Peyer's patch (tissue), 4 donors: ENCODE data around the gene CRYGD. TPM values are rescaled to one million over a fixed set of nuclear protein-coding genes. Genes with fewer than 3 reads are reported as not detected.
"Not testable (repeated sequence)": the region's sequence is repeated elsewhere in the genome, so short reads cannot be mapped to it uniquely, and the experiment has no call there.

ENCODE experiments used
- DNase-seq, 3 donors: peaks; one replicate each; pipeline ENCODE4 v3.0.0-alpha.2; 2017 to 2019
- H3K27ac ChIP-seq, 4 donors: fragments of 200-600 bp; sonication (generic); one replicate each; pipeline ENCODE4 v1.5.1; 2016 to 2019
- H3K27me3 ChIP-seq, 2 donors: fragments of 200-600 bp; sonication (generic); one replicate each; pipeline ENCODE4 v1.5.1; 2019
- H3K36me3 ChIP-seq, 3 donors: fragments of 200-600 bp; sonication (generic); one replicate each; pipeline ENCODE4 v1.5.1; 2016 to 2019
- H3K4me1 ChIP-seq, 4 donors: fragments of 200-600 bp; sonication (generic); one replicate each; pipeline ENCODE4 v1.5.1; 2016 to 2019
- H3K4me3 ChIP-seq, 4 donors: fragments of 200-600 bp; sonication (generic); 1 replicate in 3 of 4; 2 replicates in 1 of 4; pipeline ENCODE4 v1.5.1; 2016 to 2019; ENCODE audit warnings: mild to moderate bottlenecking in 1 of 4
- H3K9me3 ChIP-seq, 4 donors: fragments of 200-600 bp; sonication (generic); one replicate each; pipeline ENCODE4 v1.5.1; 2016 to 2019; ENCODE audit warnings: mild to moderate bottlenecking in 1 of 4
- POLR2A ChIP-seq, 2 donors: fragments of 450-650 bp; IDR thresholded peaks; one replicate each; pipeline ENCODE4 v1.5.1; 2017; ENCODE audit warnings: antibody characterized with exemption in 2 of 2, mild to moderate bottlenecking in 2 of 2, moderate library complexity in 2 of 2
- total RNA-seq, 4 donors: library from RNA; depleted of rRNA; stranded (reverse); fragments of >200 nt; gene quantifications; one replicate each; pipeline ENCODE4 v1.1.0, GENCODE V29; 2016
- TF ChIP-seq, protein P1 (sequence below), 6 experiments: fragments of 450-650 bp in 4 of 6; fragments of 200-600 bp in 2 of 6; sonication (generic) in 1 of 6; IDR thresholded peaks; one replicate each; pipeline ENCODE4 v1.5.1; 2017 to 2019; ENCODE audit warnings: antibody characterized with exemption in 6 of 6, mild to moderate bottlenecking in 3 of 6, moderate library complexity in 1 of 6

Gene CRYGD
- total RNA-seq, 4 donors from 2014 or later = not detected

DNA sequence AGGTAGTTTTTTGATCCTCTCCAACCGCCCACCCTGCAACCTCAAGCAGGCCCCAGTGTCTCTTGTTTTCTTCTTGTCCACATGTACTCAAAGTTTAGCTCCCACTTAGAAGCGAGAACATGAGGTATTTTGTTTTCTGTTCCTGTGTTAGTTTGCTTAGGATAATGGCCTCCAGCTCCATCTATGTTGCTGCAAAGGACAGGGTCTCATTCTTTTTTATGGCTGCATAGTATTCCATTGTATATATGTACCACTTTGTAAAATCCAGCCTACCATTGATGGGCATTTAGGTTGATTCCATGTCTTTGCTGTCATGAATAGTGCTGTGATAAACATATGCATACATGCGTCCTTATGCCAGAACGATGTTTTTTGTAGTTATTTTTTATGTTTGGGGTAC lies 2.8 kb upstream of the CRYGD start:
- no peak overlapping the region for H3K4me3 ChIP-seq
- no peaks in the 10 kb centered on the region for H3K9me3 ChIP-seq
- no peaks in the 10 kb centered on the region for H3K36me3 ChIP-seq
- no peak for DNase-seq
- no peaks in the 10 kb centered on the region for H3K27me3 ChIP-seq
- no peak overlapping the region for H3K27ac ChIP-seq
- TF ChIP-seq, protein P1, sequence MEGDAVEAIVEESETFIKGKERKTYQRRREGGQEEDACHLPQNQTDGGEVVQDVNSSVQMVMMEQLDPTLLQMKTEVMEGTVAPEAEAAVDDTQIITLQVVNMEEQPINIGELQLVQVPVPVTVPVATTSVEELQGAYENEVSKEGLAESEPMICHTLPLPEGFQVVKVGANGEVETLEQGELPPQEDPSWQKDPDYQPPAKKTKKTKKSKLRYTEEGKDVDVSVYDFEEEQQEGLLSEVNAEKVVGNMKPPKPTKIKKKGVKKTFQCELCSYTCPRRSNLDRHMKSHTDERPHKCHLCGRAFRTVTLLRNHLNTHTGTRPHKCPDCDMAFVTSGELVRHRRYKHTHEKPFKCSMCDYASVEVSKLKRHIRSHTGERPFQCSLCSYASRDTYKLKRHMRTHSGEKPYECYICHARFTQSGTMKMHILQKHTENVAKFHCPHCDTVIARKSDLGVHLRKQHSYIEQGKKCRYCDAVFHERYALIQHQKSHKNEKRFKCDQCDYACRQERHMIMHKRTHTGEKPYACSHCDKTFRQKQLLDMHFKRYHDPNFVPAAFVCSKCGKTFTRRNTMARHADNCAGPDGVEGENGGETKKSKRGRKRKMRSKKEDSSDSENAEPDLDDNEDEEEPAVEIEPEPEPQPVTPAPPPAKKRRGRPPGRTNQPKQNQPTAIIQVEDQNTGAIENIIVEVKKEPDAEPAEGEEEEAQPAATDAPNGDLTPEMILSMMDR (IDR thresholded peaks at IDR 0.05) = no peak
- TF ChIP-seq POLR2A (IDR thresholded peaks at IDR 0.05) = no peak
- peaks cover 0 to 31% (median 0%) of the 10 kb centered on the region in 4 donors for H3K4me1 ChIP-seq

GRCh38 chr2:208125251-208125650 lies 927 bp upstream of the CRYGD start:
- no peak overlapping the region for H3K4me3 ChIP-seq
- TF ChIP-seq, protein P1 (IDR thresholded peaks at IDR 0.05) = no peak
- TF ChIP-seq POLR2A (IDR thresholded peaks at IDR 0.05) = no peak
- no peaks in the 10 kb centered on the region for H3K9me3 ChIP-seq
- no peak overlapping the region for H3K27ac ChIP-seq
- DNase-seq = no peak
- peaks cover 0 to 19% (median 0%) of the 10 kb centered on the region in 4 donors for H3K4me1 ChIP-seq
- H3K36me3 ChIP-seq = no peaks in the 10 kb centered on the region
- no peaks in the 10 kb centered on the region for H3K27me3 ChIP-seq

DNA sequence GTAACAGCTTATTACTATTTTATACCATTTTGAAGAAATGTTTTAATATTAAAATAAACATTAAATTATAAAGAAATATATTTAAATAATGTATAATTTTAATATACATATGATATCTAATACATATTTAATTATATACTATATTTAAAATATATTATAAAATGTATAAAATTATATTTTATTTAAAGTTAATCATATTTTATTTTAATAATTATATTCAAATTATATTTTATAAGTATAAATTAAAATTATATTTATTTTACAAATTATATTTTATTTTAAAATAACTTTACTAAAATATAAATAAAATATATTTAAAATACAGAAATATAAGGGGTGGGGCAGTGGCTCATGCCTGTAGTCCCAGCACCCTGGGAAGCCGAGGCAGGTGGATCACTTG lies 2.1 kb downstream of the CRYGD start:
- no peak for TF ChIP-seq POLR2A (IDR thresholded peaks at IDR 0.05)
- TF ChIP-seq, protein P1 (IDR thresholded peaks at IDR 0.05) = no peak
- Histone ChIP-seq H3K4me1 (peaks cover 0 to 19% (median 0%) of the 10 kb centered on the region in 4 donors), H3K27me3 (no peaks in the 10 kb centered on the region), H3K36me3 (no peaks in the 10 kb centered on the region), H3K27ac (no peak overlapping the region), H3K9me3 (no peaks in the 10 kb centered on the region), H3K4me3 (no peak overlapping the region)
- no peak for DNase-seq

GRCh38 chr2:208118918-208119317 lies 5.4 kb downstream of the CRYGD start:
- no peaks in the 10 kb centered on the region for H3K27me3 ChIP-seq
- DNase-seq = no peak
- H3K4me3 ChIP-seq = no peak overlapping the region
- H3K9me3 ChIP-seq = no peaks in the 10 kb centered on the region
- H3K4me1 ChIP-seq = no peaks in the 10 kb centered on the region
- TF ChIP-seq POLR2A (IDR thresholded peaks at IDR 0.05) = no peak
- TF ChIP-seq, protein P1 (IDR thresholded peaks at IDR 0.05) = no peak
- H3K36me3 ChIP-seq = no peaks in the 10 kb centered on the region
- no peak overlapping the region for H3K27ac ChIP-seq

DNA sequence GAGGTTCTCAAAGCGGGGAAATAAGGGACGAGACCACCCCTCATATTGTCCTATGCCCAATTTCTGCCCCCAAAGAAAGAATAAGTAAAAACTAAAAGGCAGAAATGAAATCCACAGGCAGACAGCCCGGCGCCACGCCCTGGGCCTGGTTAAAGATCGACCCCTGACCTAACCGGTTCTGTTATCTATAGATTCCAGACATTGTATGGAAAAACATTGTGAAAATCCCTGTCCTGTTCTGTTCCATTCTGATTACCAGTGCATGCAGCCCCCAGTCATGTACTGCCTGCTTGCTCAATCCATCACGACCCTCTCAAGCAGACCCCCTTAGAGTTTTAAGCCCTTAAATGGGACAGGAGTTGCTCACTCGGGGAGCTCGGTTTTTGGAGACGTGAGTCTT lies 6.9 kb downstream of the CRYGD start:
- not testable (repeated sequence) for DNase-seq, H3K27me3 ChIP-seq, H3K36me3 ChIP-seq, H3K4me1 ChIP-seq, H3K4me3 ChIP-seq, H3K9me3 ChIP-seq, H3K27ac ChIP-seq

DNA sequence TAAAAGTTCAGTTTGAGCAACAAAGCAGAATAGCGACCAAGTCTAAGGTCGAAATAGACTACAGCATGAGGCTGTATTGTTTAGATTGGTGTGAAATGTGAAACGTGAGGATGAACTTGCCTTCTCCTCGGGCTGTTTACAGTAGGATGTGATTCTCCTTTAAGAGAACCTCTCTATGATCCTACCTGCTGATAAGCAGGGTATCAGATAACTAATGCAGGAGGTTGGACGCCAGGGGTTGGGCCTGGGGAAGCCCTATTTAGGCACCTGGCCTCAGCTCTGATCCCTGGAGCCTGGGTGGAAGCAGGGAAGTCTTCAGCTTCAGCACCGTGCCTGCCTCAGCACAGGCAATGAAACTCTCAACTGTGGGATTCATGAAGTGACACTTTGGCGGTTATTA lies 11.4 kb downstream of the CRYGD start:
- Histone ChIP-seq H3K36me3 (no peaks in the 10 kb centered on the region), H3K4me1 (peaks cover 0 to 8% (median 0%) of the 10 kb centered on the region in 4 donors), H3K27ac (no peak overlapping the region), H3K9me3 (no peaks in the 10 kb centered on the region), H3K4me3 (no peak overlapping the region), H3K27me3 (no peaks in the 10 kb centered on the region)
- TF ChIP-seq, protein P1 (IDR thresholded peaks at IDR 0.05) = no peak
- no peak for DNase-seq

- H3K4me3 ChIP-seq, H3K9me3 ChIP-seq, H3K27me3 ChIP-seq, H3K36me3 ChIP-seq, H3K4me1 ChIP-seq, H3K27ac ChIP-seq, DNase-seq: not testable (repeated sequence)
These were observed 12.0 kb downstream of the CRYGD start for GRCh38 chr2:208112273-208112745.
